ENCODE data around the gene MTERF2.

The MTERF2 gene

GRCh38 chr12:106955377-106956047 lies 31.4 kb downstream of the MTERF2 start, which contains the start of gene TMEM263:
Gene TMEM263 (plus strand): TSS chr12:106955907. CDS start chr12:106967117, 11,210 bp downstream.
- no peaks in the 10 kb centered on the region for H3K27me3 ChIP-seq (ENCODE audit: insufficient read depth, low read length)
- no peaks in the 10 kb centered on the region for H4K20me1 ChIP-seq (ENCODE audit: insufficient read depth, low read length)
- no peaks in the 10 kb centered on the region for H3K9me2 ChIP-seq (ENCODE audit: low read depth, low read length)
- H3K36me3 ChIP-seq (ENCODE audit: insufficient read depth, low read length), result no peaks in the 10 kb centered on the region
- H2AFZ ChIP-seq (ENCODE audit: low read length), result 0 out of 2 replicates have a peak within 1 kb of the TSS, but pooled peaks have one; percentile 61
- H3K4me1 ChIP-seq (ENCODE audit: insufficient read depth, low read length, severe bottlenecking), result peaks cover 21% of the 10 kb centered on the region
- peak within 1 kb of the TSS; percentile 97 for H3K4me3 ChIP-seq (ENCODE audit: low read depth, low read length, poor library complexity, severe bottlenecking)
- H3K9ac ChIP-seq (ENCODE audit: low read length), result peak within 1 kb of the TSS; percentile 85
- H3K4me2 ChIP-seq (ENCODE audit: low read length), result peak within 1 kb of the TSS; percentile 87
- H3F3A ChIP-seq (ENCODE audit: insufficient read depth, low read length), result no peaks in the 10 kb centered on the region; the same call in 1 of the 2 replicates
- TF ChIP-seq CTCF (IDR thresholded peaks at IDR 0.05; ENCODE audit: low read length), result no peak
- TF ChIP-seq EZH2 (IDR thresholded peaks at IDR 0.05; ENCODE audit: borderline replicate concordance, low read length), result no peak
- H3K27ac ChIP-seq (ENCODE audit: low read depth, low read length, poor library complexity, severe bottlenecking), result peak within 1 kb of the TSS; percentile 46
- no peaks in the 10 kb centered on the region for H3K9me3 ChIP-seq (ENCODE audit: low read length)
- peaks cover 7% of the 10 kb centered on the region; the same call in 1 of the 2 replicates for H3K79me2 ChIP-seq (ENCODE audit: insufficient read depth, low read length)

- H4K20me1 ChIP-seq (ENCODE audit: insufficient read depth, low read length), result no peaks in the 10 kb centered on the region
- no peaks in the 10 kb centered on the region; the same call in 1 of the 2 replicates for H3F3A ChIP-seq (ENCODE audit: insufficient read depth, low read length)
- H3K4me1 ChIP-seq (ENCODE audit: insufficient read depth, low read length, severe bottlenecking), result peaks cover 21% of the 10 kb centered on the region
- no peak overlapping the region for H2AFZ ChIP-seq (ENCODE audit: low read length)
- H3K27ac ChIP-seq (ENCODE audit: low read depth, low read length, poor library complexity, severe bottlenecking), result no peak overlapping the region
- TF ChIP-seq CTCF (IDR thresholded peaks at IDR 0.05; ENCODE audit: low read length), result no peak
- peaks cover 7% of the 10 kb centered on the region; the same call in 1 of the 2 replicates for H3K79me2 ChIP-seq (ENCODE audit: insufficient read depth, low read length)
- H3K27me3 ChIP-seq (ENCODE audit: insufficient read depth, low read length), result no peaks in the 10 kb centered on the region
- H3K4me2 ChIP-seq (ENCODE audit: low read length), result peak overlapping the region; percentile 87
- peak overlapping the region; percentile 97 for H3K4me3 ChIP-seq (ENCODE audit: low read depth, low read length, poor library complexity, severe bottlenecking)
- peak overlapping the region; percentile 68 for H3K9ac ChIP-seq (ENCODE audit: low read length)
- no peaks in the 10 kb centered on the region for H3K9me2 ChIP-seq (ENCODE audit: low read depth, low read length)
- no peaks in the 10 kb centered on the region for H3K36me3 ChIP-seq (ENCODE audit: insufficient read depth, low read length)
- no peaks in the 10 kb centered on the region for H3K9me3 ChIP-seq (ENCODE audit: low read length)
Observed at GRCh38 chr12:106954462-106955376, 32.2 kb downstream of the MTERF2 start.

GRCh38 chr12:106953352-106954250 lies 33.3 kb downstream of the MTERF2 start:
- Histone ChIP-seq H3K27me3 (ENCODE audit: insufficient read depth, low read length) (no peaks in the 10 kb centered on the region), H3K27ac (ENCODE audit: low read depth, low read length, poor library complexity, severe bottlenecking) (no peak overlapping the region), H3K9me3 (ENCODE audit: low read length) (no peaks in the 10 kb centered on the region), H3K79me2 (ENCODE audit: insufficient read depth, low read length) (peaks cover 7% of the 10 kb centered on the region; the same call in 1 of the 2 replicates), H3K9ac (ENCODE audit: low read length) (no peak overlapping the region), H4K20me1 (ENCODE audit: insufficient read depth, low read length) (no peaks in the 10 kb centered on the region), H3F3A (ENCODE audit: insufficient read depth, low read length) (no peaks in the 10 kb centered on the region; the same call in 1 of the 2 replicates), H3K36me3 (ENCODE audit: insufficient read depth, low read length) (no peaks in the 10 kb centered on the region), H2AFZ (ENCODE audit: low read length) (no peak overlapping the region), H3K4me2 (ENCODE audit: low read length) (no peak overlapping the region), H3K4me1 (ENCODE audit: insufficient read depth, low read length, severe bottlenecking) (peaks cover 21% of the 10 kb centered on the region), H3K9me2 (ENCODE audit: low read depth, low read length) (no peaks in the 10 kb centered on the region), H3K4me3 (ENCODE audit: low read depth, low read length, poor library complexity, severe bottlenecking) (no peak overlapping the region)
- no peak for TF ChIP-seq EZH2 (IDR thresholded peaks at IDR 0.05; ENCODE audit: borderline replicate concordance, low read length)
- TF ChIP-seq CTCF (IDR thresholded peaks at IDR 0.05; ENCODE audit: low read length), result no peak
